Measurements from ENCODE around the gene DNAH6. TPM values are rescaled to one million over a fixed set of nuclear protein-coding genes. Genes with fewer than 3 reads are reported as not detected.

The DNAH6 gene
- total RNA-seq, 3 donors from 2014 or later = 1.2 to 1.3 (median 1.3) TPM

GRCh38 chr2:84839851-84840250 lies 323.6 kb downstream of the DNAH6 start:
- no peaks in the 10 kb centered on the region for H3K9me3 ChIP-seq
- no peaks in the 10 kb centered on the region for H3K4me1 ChIP-seq (ENCODE audit: low read depth)
- intact Hi-C loops (cut with DNase I, micrococcal nuclease) = no loop called here
- TF ChIP-seq CTCF (IDR thresholded peaks at IDR 0.05) = no peak
- no peak overlapping the region for H3K4me3 ChIP-seq
- no peaks in the 10 kb centered on the region for H3K36me3 ChIP-seq (ENCODE audit: low read depth)
- no peak for DNase-seq
- no peak for ATAC-seq

DNA sequence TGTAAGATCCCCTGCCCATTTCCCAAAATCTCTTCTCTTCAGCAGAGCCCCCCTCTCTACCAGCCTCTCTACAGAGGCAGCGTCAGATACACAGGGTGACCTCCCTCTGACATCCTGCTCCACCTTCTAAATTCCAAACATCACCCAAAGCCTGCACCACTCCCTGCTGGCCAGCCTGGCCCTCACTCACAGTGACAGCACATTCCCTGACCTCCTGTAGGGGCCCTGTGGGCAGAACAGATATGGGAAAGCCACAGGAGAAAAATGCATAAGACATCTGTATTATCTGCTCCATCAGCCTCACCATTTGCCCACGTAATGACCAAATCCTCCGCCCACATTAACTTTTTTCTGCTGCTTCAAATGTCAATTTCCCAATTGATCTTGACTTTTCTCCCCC lies 324.0 kb downstream of the DNAH6 start:
- no peak for TF ChIP-seq CTCF (IDR thresholded peaks at IDR 0.05)
- H3K36me3 ChIP-seq (ENCODE audit: low read depth) = no peaks in the 10 kb centered on the region
- intact Hi-C loops (cut with DNase I, micrococcal nuclease) = no loop called here
- DNase-seq (no peak), ATAC-seq (peak; percentile 12)
- no peaks in the 10 kb centered on the region for H3K9me3 ChIP-seq
- H3K4me3 ChIP-seq = no peak overlapping the region
- H3K4me1 ChIP-seq (ENCODE audit: low read depth) = no peaks in the 10 kb centered on the region

DNA sequence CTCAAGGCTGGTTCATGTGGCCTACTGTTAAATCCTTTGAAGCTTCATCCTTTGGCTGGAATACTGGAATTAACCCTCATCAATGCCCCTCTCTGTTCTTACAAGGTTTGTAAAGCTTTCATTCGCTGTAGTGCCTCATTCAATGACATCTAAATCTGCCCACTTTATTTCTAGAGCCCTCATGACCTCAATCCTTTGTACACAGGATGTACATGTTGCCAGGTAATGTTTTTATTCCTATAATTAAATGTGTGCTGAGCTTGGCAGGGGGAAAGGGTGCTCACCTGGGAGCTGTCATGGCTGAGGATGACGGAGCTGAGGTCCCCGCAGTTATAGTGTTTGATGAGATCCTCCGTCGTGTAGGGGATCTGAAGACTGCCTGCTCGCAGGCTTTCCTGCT lies 325.3 kb downstream of the DNAH6 start:
- intact Hi-C loops (cut with DNase I, micrococcal nuclease) = no loop called here
- Histone ChIP-seq H3K36me3 (ENCODE audit: low read depth) (no peaks in the 10 kb centered on the region), H3K4me1 (ENCODE audit: low read depth) (peaks cover 6% of the 10 kb centered on the region), H3K4me3 (no peak overlapping the region), H3K9me3 (no peaks in the 10 kb centered on the region)
- TF ChIP-seq CTCF (IDR thresholded peaks at IDR 0.05) = no peak
- ATAC-seq (no peak), DNase-seq (no peak)

GRCh38 chr2:84844141-84844540 lies 327.8 kb downstream of the DNAH6 start:
- DNase-seq (no peak), ATAC-seq (no peak)
- TF ChIP-seq CTCF (IDR thresholded peaks at IDR 0.05) = no peak
- intact Hi-C loops (cut with DNase I, micrococcal nuclease) = no loop called here
- H3K9me3 ChIP-seq = no peaks in the 10 kb centered on the region
- no peak overlapping the region for H3K4me3 ChIP-seq
- peaks cover 19% of the 10 kb centered on the region for H3K4me1 ChIP-seq (ENCODE audit: low read depth)
- H3K36me3 ChIP-seq (ENCODE audit: low read depth) = no peaks in the 10 kb centered on the region

- peak; percentile 45 for ATAC-seq
- peaks cover 26% of the 10 kb centered on the region for H3K4me1 ChIP-seq (ENCODE audit: low read depth)
- DNase-seq = no peak
- no peaks in the 10 kb centered on the region for H3K9me3 ChIP-seq
- no peak overlapping the region for H3K4me3 ChIP-seq
- H3K36me3 ChIP-seq (ENCODE audit: low read depth) = no peaks in the 10 kb centered on the region
- intact Hi-C loops (cut with DNase I, micrococcal nuclease) = no loop called here
- no peak for TF ChIP-seq CTCF (IDR thresholded peaks at IDR 0.05)
These were observed 329.9 kb downstream of the DNAH6 start for GRCh38 chr2:84846041-84846663.

- Histone ChIP-seq H3K4me1 (ENCODE audit: low read depth) (peaks cover 26% of the 10 kb centered on the region), H3K36me3 (ENCODE audit: low read depth) (no peaks in the 10 kb centered on the region), H3K9me3 (no peaks in the 10 kb centered on the region), H3K4me3 (no peak overlapping the region)
- TF ChIP-seq CTCF (IDR thresholded peaks at IDR 0.05) = no peak
- intact Hi-C loops (cut with DNase I, micrococcal nuclease) = no loop called here
- ATAC-seq (peak; percentile 86), DNase-seq (peak; percentile 49 to 72 (median 69))
These were observed 330.4 kb downstream of the DNAH6 start for GRCh38 chr2:84846741-84847142.

Data from mucosa of descending colon (tissue), 3 donors.